D721Med (cell line): ENCODE results near the gene GAS2L3.
A peak's percentile ranks its signal among the peaks of the same experiment; 100 is the strongest.

ENCODE experiments used
- DNase-seq: peaks from one replicate; pipeline ENCODE4 v3.0.0; 2011; ENCODE audit warnings: low spot score; ENCODE audit not compliant: insufficient read length
- FAIRE-seq: peaks from 2 replicates; lab custom pipeline; 2011; peaks lifted over from hg19 to GRCh38; lab: Jason Lieb, UNC
- CTCF ChIP-seq: IDR thresholded peaks from 2 replicates; pipeline ENCODE4 v1.5.1; 2012; ENCODE audit warnings: mild to moderate bottlenecking, control low read depth; ENCODE audit not compliant: insufficient read depth; ENCODE audit errors: missing control alignments

GAS2L3 gene

GRCh38 chr12:100671396-100672074, 98.1 kb downstream of the GAS2L3 start:
- DNase-seq = no peak
- FAIRE-seq = no peak
- no peak for TF ChIP-seq CTCF

- TF ChIP-seq CTCF = peak; percentile 49
- no peak for FAIRE-seq
These were observed 98.7 kb downstream of the GAS2L3 start for GRCh38 chr12:100672075-100672592.

GRCh38 chr12:100674036-100674888, 100.8 kb downstream of the GAS2L3 start:
- DNase-seq (no peak), FAIRE-seq (no peak)
- TF ChIP-seq CTCF = no peak

More at GRCh38 chr12:100672075-100672592, 98.7 kb downstream of the GAS2L3 start:
- no peak for DNase-seq
